Activated gamma-delta T cell treated with Interleukin-2 at 50 U/mL for 16 hours (primary cell): ENCODE results near the gene MBTPS1.

Experiments used
- DNase-seq: peaks from one replicate; pipeline ENCODE4 v3.0.0-alpha.2; 2020

The MBTPS1 gene

DNA sequence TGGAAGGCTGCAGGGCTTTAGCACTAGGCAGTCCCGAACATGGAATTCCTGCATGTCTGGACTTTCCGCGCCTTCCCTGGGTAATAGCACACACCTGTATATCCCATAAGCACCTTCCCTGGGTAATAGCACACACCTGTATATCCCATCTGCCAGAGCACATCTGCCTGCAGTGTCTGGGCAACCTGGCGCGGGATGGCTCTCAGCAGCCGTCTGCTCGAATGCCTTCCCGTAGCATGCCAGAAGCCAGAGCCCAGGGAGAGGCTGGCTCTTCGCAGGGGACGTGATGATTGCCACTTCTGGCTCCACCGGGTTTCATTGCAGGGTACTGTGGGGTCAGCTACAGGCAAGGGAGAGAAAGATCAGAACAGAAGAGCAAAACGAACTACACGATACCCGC lies 21.3 kb downstream of the MBTPS1 start:
- DNase-seq: no peak

DNA sequence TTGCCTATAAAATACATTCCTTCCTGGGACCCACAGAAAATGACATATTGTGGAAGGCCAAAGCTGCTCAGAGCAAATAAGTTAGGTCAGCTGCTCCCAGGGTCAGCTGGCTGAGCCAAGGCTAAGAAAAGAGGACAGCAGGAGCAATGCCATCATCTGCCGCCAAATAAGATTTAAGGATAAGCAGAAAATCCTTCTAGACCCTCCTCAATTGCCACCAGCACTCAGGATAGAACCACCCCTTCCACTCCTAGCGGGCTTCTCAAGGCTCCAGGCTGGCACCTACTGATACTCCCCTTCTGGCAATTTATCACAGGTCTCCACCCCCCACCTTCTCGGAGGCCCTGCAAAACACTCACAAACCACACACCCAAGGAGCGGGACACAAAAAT lies 22.9 kb downstream of the MBTPS1 start:
- DNase-seq: no peak

DNA sequence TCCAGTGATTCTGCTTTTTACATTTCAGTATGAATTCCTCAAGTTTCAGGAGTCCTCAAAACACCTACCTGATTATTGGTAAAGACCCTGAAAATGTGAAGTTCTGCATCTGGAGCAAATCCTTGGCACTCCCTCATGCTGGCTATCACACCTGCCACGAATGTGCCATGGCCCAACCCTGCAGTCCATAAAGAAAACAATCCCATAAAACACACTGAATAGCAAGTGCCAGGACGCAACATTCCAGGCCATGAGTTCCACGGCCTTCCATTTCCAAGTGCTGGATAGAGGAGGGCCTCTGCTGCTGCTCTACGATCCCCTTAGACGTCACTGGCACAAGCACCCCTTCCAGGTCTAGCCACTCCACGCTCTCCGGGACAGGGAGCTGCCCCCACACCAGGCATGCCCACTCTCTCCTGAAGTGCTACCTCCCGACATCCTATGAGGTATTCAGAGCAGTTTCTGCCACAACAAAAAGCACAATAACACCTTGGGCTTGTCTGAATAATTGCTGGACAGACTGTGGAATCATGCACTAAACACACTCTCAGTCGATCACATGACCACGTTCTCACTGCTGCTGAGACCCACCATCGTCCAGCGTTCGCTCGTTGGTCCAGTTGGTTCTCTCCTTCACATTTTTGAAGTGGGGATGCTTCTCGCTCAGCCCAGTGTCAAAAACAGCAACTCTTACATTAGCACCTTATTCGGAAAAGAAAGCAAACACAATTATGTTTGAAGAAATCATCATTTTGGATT lies 23.4 kb downstream of the MBTPS1 start:
- no peak for DNase-seq

DNA sequence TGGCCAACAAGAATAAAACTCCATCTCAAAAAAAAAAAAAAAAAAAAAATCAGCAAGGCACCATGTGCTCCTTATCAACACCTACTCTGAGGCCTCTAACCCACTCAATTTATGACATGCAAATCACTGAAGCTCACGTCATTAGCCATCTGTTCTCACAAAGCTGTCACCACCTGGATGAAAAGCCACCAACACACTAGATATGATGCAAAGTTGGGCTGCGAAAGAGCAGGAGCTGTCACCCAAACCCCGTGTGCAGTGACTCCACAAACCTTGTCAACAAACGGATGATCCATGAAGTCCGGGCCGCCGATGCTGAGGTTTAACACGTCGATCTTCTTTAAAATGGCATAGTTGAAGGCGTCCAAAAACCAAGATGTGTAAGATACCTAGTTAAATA lies 25.3 kb downstream of the MBTPS1 start:
- no peak for DNase-seq

DNA sequence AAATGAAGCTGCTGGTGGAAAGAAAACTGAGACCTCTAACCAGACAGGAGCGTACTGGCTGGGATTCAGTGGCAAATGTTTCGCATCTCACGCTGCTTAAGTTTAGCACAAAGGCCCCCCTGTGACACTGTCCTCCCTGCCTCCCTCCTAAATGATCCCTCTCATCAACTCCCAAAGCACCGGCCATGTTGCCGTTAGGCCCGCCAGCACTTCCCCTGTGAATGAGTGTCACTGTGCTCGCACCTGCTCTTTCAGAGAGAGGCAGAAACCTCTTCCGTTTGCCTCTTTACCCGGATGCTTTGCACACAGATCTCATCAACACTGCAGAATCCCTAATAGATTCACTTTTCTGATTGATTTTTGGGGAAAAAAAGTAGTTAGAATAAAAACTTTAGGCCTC lies 26.5 kb downstream of the MBTPS1 start:
- no peak for DNase-seq

DNA sequence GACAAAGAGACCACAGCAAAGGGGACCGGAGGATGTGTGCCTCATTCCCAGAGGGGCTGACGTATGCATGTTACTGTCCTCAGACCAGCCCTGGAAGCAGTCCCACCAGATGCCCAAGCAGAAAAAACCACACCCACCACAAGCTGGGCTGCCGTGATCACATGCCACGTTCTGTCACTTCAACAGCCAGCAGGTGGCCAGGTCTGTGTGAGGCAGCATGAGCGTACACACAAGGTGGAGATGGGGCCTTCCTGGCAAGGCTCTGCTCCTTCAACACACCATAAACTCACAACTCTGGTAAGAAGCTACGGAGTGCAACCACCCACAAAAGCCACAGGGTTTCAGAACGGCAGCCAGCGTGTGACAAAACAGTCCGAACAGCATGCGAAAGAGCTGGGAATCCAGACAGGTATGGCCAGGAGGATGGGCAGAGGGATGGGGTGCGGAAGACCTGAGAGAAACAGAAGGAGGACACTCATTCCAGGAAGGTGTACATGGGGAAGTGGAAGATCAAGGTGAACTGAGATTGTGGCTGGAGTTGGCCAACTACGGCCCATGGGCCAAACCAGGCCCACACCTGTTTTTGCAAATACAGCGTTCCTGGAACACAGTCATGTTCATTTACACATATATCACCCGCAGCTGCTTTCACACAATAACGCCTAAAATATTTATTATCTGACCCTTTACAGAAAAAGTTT lies 27.9 kb downstream of the MBTPS1 start:
- peak; percentile 41 for DNase-seq

DNA sequence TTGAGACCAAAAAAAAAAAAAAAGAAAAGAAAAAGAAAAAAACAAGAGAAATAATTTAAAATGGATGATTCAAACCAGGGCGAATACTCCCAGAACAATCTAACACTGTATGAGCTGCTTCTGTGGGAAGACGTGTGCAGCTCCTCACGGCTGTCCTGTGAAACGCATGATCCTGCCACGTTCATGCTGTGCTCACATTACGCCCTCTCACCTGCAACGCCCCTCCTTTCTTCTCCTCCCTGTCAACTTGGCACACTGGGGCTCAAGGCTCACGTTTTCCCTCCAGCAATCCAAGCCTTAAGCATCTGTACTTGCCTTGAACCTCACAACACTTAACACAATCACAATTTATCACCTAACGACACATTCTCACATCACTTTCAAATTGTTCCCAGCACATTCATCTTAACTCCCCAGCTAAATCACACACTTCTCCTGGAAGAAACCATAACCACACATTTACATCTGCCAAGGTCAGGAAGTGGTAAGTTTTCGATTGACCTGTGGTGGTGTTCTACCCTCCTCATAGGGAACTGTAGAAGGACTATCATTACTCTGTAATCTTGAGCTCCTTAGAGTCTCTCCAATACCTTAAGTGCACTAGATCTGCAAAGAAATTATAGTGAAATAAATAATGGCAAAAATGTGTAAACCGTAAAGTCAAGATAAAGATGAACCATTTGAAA lies 29.1 kb downstream of the MBTPS1 start:
- DNase-seq: no peak

DNA sequence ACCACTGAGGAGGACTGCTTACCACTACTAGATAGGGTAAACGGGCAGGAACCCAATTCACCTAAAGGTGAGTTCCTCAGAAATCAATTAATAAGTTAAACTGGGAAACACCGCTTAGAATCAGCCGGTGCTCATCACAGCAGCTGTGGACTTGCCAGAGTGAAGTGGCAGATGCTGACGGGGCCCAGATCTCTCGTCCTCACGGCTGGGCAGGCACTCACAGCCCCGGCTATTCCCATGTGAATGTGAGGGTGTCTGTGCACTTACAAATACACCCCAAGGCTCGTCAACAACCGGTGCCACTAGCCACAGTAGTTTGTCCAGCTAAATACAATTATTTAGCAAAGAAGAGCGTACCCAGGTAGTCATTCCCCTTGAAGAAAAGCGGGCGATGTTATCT lies 29.7 kb downstream of the MBTPS1 start:
- DNase-seq: no peak

DNA sequence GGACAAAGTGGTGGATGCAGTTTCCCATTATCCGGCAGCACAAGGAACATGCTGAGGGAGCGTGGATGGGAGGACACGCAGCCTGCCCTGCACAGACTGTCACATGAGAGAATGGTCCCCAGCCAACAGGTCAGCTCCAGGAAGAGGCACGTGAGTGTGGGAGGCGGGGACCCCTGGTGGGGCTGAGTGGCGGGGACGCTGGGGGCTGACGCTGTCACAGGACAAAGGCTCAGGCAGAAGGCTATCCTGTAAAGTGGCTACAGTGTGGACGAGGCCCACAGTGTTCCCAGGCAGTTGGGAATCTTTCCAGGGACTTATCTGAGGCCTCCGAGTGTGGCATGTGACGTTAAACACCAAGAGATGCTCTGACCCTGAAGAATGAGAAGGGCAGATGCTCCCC lies 30.4 kb downstream of the MBTPS1 start:
- DNase-seq: no peak

DNA sequence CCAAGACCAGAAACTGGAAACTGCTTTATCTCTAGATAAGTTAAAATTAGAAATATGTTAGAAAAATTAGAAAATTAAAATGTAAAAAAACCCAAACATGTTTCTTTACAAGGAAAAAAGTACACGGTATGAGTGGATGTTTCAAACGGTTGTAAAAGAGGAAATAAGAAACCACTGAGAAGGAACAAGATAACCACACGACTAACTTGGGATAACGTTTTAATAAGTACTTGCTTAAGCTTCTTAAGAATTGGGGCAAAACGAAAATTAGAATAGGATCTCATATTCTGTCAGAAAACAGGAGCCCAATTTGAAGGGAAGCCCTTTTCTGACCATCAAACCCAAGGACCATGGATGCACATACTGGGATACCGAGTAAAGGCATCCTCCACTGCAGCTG lies 31.0 kb downstream of the MBTPS1 start:
- no peak for DNase-seq

DNA sequence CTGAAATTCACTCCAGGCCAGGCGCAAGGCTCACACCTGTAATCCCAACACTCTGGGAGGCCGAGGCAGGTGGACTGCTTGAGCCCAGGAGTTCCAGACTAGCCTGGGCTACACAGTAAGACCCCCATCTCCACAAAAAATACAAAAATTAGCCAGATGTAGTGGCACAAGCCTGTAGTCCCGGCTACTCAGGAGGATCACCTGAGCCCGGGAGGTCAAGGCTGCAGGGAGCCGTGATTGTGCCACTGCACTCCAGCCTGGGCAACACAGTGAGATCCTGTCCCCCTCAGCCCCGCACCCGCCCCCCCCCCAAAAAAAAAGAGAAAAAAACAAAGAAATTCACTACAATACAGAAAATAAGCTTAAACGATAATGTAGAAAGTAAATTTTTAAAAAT lies 31.5 kb downstream of the MBTPS1 start:
- DNase-seq: no peak

DNA sequence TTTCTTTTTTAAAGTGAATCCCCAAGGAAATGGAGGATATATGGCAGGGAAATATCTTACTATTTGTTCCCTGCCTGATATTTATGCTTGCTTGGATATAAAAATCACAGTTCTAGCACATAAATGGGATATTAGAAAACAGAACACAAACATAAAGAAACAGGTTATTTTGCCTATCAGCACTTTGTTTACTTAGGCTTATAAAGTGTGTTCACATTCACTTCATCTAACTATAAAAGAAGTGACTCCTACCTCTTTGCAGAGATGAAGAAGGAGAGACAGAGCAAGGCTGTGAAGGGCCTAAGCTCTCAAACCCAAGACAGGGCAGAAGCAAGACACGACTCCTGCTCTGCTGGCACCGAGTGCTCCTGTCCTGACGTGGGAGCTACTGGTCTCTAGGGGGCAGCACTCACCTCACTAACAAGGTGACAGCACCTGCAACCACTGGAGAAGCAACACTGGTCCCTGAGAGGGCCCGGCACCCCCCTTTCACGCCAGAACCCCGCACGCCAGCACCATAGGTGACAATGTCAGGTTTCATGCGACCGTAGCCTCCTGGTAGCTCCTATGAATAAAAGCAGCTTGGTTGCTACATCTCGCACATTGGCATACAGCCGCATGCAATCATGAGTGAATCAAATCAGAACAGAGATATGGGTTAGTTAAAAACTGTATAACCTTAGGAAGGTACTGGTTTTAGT lies 32.0 kb downstream of the MBTPS1 start:
- DNase-seq: peak; percentile 65

DNA sequence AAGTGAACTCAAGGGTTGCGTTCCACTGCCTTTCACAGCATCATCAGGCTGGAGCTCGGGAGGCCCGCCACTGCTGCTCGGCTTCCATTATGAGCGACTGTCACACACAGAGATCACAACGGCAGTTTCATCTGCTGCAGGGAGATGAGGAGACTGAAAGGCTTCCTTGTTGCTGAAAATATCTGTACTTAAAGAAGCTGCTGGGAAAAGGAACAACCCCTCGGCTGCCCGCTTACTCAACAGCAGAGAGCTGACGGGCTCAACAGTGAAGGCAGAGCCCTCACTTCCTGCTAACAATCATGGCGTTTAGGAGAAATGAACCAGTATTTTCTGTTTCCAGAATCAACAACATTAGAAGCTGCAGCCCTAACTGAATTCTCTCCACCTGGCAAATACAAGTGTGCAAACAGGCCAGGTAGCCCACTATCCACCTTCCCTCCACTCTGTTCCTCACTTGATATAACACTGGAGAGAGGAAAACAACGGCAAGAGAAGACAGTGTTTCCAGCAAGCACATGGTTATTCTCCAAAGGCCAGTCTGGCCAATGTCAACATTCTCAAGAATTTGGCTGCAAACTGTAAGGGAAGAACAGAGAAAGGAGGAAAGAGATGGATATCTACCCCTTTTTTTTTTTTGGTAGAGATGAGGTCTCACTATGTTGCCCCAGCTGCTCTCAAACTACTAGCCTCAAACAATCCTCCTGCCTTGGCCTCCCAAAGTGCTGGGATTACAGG lies 33.7 kb downstream of the MBTPS1 start:
- DNase-seq: no peak

DNA sequence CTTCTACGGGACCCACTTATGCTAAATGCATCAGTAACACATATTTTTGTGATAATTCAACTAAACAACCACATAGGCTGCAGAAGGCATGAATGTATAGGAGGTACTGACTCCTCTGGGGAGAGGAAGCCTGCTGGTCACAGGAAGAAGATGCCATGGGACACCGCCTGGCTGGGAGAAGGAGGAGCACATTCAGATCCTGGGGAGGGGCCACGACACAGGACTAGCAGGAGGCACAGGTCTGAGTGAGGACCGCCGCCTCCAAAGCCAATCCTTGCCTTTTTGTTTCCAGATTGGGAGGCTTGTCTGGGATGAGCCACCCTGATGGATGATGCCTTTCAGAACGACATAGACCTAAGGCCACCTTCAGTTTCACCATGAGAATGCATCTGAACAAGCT lies 34.6 kb downstream of the MBTPS1 start:
- no peak for DNase-seq

DNA sequence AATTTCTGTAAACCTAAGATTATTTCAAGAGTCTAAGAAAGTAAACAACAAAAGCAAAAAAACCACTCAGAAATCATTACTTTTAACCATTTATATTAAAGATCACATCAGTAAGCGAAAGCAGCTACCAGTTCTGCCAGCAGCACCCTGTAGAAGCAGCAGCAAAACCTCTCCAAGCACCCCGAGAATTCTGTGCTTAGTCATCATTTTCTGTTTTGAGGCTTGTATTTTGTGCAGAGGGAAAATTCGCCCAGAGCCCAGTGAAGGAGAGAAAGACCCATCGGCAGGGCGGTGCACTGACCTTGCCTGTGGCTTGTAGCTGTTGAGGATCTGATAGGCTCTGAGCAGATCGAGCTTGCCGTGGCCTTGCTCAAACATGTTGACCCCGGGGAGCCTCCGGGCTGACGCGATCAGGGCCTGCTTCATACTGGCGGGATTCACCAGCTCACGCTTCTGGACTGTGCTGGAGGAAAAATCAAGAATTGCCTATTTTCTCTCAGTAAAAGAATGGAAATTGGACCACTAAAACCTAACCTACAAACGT lies 35.2 kb downstream of the MBTPS1 start:
- no peak for DNase-seq

DNA sequence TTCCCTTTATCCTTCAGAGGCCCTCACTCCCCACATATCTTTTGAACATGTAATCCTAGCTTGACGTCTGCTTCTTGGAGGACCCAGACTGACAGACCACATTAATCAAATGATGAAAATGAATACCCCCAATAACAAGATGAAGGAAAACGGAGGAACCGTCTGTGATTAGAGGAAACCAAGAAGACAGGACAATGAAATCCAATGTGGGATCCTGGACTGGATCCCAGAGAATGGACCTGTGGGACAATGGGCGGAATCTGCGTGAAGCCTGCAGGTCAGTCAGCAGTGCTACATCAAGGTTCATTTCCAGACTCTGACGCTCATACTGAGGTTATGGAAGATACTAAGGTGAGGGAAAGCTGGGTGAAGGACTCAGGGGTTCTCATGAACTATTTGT lies 35.9 kb downstream of the MBTPS1 start:
- no peak for DNase-seq

DNA sequence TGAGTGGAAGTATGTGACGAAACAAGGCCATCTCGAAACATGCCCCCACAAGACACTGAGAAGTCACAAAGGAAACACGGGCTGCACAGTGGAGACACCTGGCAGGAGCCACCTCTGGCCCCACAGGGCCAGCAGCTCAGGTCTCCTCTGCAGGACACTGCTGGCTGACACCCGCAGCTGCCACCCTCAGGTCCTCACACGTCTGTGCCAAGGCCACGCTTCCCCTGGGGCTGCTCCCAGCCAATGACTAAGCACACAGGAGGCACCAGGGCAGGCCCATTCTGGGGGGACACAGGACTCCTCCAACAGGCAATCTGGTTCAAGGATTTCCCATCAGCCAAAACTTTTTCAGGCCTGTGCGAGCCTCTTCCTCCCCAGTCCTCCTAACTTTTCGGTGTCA lies 36.4 kb downstream of the MBTPS1 start:
- no peak for DNase-seq

DNA sequence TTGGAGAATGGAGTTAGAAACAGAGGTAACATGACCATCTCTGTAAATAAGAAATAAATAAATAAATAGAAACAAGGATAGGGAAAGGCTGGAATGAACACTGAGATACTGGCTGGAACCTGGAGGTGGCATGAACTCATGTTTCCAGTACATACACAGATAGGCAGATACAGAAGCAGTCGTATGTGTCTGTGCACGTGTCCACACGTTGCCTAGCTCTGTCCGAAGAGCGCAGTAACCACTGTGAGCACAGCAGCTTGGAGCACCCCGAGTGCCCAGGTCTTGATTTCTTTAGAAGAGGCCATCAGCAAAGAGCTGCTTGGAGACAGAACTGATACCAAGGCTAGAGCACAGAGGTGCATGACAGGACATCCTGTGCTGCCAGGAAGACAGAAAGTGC lies 37.1 kb downstream of the MBTPS1 start:
- no peak for DNase-seq

DNA sequence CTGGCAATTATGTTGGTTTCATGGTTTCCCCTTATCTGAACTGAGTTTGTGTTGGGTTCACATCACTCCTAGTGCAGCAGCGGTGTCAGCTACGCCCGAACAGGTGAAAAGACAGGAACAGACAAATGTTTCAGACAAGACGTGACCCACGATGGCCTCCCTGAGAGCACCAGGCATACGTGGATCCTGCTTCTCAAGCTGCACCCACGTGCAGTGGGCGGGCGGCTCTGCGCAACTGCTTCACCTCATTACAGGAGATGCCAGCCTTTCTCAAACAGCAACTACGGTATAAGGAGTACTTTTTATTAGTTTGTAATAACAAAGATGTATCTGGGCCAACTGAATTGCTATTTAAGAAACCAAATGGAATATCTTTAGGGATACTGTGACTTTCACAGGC lies 41.4 kb downstream of the MBTPS1 start:
- DNase-seq: no peak

DNA sequence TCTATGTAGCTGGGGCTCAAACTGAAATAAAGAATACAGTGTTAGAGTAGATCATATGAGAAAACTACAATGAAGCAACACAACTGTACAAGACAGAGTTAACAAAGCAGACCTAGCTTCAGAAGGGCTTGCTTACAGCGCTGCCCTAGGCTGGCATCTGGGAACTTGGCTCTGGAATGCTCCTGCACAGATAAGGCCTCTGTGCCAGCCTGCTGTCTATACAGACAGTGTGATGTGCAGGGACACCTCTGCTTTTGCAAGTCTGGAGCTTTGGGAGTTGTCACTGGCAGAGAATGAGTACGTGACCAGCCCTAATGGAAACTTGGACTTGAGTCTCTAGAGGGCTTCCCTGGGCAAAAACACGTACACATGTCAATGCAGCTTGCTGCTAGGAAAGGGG lies 42.0 kb downstream of the MBTPS1 start:
- no peak for DNase-seq

DNA sequence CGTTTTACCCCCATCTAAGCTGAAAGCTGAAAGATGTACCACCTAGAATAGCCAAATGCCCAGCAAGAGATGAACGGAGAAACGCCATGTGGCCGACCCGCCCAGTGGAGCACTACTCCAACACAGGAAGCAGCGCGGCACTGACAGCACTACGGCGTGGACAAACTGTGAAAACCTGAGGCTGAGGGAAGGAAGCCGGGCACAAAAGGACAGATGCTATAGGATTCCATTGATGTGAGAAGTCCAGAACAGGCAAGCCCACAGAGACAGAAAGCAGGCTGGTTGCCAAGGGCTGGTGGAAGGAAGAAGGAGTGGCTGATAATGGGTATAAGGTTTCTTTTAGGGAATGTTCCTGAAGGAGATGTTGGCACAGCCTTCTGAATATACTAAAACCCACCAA lies 44.7 kb downstream of the MBTPS1 start:
- DNase-seq: no peak

DNA sequence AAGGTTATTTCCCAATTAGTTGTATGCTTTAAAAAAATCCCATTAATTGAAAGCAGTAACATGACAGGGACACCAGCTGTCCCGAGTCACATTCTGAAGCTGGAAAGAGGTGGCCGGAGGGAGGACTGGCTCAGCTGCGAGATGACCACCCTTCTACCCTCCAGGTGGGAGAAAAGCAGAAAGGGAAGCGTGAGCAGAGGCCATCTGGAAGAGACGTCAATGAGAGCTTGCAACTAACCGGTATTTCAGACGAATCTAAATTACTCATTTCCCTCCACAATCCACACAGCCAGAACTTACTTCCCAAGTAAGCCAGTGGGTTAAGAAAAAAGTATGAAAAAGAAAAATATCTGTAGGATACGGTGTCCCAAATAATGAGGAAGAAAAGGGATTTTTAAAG lies 45.6 kb downstream of the MBTPS1 start:
- no peak for DNase-seq

DNA sequence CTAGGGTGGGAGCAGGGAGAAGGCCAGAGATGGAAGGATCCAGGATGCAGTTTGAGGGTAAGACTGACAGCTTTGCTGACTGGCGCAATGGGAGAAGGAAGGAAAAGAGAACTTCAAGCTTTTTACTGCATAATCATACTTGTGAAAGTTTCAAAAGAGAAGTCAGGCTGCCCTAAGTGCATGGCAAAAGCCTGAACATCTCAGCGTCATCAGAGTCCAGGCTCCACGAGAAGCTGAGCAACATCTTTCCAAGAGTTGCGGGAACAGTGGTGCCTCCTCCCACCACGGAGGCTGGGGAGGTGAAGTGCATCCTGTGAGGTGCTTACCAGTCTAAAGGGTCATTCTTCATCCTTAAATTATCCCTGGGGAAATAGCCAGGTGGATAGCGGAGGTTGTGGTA lies 47.2 kb downstream of the MBTPS1 start:
- DNase-seq: no peak
